HG03520 (cell line): ENCODE results near the gene CSH2.
"Not testable (repeated sequence)": the region's sequence is repeated elsewhere in the genome, so short reads cannot be mapped to it uniquely, and the experiment has no call there.

Experiments used
- ATAC-seq: cut with Tn5 transposase; IDR thresholded peaks from one replicate; pipeline ENCODE4 v1.9.1; 2021; ENCODE audit warnings: mild to moderate bottlenecking, moderate library complexity; ENCODE audit not compliant: unreplicated experiment

The CSH2 gene

DNA sequence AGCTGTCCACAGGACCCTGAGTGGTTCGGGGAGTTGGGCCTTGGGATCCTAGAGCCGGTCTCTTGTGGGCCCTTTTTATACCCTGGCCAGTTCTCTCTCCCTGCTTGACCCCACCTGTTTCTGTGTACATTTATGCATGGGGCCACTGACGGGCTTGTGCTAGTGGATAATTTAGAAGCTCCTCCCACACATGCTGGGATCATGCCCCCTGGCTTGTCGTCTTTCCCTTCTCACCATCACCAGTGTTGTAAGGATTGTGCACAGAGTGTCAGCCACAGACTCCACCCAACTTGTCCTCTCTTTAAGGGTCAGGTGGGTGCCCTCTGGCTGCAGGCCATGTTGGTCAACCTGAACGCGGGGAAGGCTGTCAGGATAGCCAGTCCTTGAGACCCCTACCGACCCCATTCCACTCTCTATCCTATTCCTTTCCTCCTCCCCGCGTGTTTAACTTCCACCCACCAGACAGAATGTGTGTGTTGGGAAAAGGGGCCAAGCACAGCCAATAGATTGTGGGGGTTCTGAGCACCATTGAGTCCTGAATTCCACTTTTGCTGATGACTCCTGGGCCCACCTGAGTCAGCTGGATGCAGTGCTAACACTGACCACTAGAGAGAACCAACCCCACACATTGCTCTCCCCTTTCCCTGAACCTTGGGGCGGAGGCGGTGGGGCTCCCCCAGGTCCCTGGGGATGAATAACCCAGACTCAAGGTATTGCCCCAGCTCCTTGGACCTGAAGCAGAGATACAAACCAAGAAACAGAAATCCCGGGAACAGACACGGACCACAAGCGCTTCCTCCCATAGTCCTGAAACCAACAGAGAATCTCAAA lies 23.3 kb upstream of the CSH2 start, which contains the start of gene CSH1:
TSS of gene CSH1 (minus strand) at position 51 of the 831 bp plus-strand sequence. CDS start 63 bp downstream, outside the sequence.
- not testable (repeated sequence) for ATAC-seq

DNA sequence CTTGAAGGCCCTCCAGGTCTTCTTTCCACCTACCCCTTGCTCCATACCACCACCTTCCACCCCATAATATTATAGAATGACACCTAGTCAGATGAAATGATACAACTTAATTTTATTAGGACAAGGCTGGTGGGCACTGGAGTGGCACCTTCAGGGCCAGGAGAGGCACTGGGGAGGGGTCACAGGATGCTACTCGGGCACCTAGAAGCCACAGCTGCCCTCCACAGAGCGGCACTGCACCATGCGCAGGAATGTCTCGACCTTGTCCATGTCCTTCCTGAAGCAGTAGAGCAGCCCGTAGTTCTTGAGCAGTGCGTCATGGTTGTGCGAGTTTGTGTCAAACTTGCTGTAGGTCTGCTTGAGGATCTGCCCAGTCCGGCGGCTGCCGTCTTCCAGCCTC lies 21.3 kb upstream of the CSH2 start:
- ATAC-seq = not testable (repeated sequence)

DNA sequence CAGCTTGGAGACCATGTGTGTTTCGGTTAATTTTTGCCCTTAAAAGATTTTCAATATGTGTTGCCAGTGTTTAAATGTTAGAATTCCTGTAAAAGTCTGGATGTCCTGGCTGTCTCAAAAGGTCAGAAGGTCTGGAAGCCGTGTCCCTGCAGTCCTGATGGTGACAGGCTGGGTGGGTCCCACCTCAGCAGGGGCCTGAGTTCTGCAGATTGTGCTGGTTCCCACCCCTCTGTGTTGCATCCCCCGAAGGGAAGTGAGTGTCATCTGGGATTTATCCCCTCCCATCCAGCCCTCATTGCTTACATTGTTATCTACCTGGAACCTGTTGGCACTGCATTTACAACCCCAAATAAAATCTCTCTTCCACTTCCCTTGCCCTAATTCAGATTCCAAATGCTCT lies 20.5 kb upstream of the CSH2 start:
- not testable (repeated sequence) for ATAC-seq

DNA sequence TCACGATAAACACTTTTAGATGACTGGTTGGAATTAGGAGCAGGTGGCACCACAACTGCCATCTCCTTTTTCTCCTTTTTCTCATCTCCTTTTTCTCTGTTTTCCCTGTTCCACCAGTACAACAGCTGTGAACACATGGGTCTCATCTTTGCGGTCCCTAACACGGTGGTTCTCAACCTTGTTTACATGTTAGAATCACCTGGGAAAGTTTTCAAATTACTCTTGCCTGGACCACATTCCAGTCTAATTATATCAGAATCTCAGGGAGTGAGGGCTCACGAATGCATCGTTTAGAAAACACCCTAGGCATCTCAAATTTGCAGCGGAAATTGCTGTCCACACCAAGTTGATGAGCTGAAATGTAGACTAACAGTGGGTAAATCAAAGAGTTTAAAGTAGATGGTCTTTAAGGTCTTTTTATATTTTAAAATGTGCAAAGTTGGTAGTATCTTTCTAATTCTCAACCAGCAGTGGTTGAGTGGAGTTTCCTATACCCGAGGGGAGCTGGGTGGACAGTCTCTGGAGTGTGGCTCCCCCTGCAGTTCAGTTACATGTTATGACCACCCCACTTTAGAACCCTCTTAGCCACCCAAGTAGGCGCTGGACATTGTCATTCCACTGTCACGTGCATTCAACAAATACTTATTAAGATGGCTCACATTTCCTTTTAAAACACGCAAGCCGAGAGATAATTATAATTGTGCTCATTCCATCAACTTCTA lies 19.0 kb upstream of the CSH2 start:
- ATAC-seq = not testable (repeated sequence)

DNA sequence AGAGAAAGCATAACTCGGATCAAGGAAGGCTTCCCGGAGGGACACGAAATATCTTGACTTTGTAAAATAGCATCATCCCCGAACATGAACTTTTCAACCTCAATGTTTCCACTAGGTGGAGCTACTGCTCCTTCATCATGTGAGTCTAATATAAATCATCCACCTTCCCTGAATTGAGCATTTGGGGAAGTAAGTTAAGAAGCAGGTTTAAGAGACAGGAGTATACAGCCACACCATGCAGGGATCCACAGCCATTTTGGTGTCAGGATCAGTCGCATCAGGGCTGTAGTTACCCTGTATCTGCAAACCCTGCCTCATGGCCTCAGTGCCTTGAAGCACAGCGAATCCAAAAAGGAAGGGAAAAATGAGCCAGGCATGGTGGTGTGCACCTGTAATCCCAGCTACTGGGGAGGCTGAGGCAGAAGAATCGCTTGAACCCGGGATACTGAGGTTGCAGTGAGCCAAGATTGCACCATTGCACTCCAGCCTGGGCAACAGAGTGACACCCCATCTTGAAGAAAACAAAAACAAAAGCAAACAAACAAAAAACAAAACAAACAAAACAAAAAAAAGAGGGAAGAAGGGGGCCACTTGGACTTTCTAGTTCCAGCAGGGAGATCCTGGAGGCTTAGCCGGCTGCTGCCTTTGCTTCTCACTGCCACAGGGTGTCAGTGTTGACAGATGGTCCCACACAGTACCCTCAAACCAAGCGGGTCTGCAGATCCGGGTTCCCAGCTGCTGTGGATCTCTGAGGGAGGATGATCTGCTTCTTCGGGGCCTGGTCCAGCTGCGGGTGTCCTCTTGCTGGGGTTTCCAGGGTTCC lies 15.8 kb upstream of the CSH2 start:
- not testable (repeated sequence) for ATAC-seq

DNA sequence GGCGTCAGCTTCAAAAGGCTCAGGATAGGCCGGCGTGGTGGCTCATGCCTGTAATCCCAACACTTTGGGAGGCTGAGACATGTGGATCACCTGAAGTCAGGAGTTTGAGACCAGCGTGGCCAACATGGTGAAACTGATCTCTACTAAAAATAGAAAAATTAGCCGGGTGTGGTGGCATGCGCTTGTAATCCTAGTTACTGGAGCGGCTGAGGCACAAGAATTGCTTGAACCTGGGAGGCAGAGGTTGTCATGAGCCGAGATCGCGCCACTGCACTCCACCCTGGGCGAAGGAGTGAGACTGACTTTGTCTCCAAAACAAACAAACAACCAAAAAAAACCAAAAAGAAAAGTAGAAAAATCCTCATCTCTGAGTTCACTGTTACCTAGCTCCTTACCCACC lies 11.6 kb upstream of the CSH2 start:
- not testable (repeated sequence) for ATAC-seq

DNA sequence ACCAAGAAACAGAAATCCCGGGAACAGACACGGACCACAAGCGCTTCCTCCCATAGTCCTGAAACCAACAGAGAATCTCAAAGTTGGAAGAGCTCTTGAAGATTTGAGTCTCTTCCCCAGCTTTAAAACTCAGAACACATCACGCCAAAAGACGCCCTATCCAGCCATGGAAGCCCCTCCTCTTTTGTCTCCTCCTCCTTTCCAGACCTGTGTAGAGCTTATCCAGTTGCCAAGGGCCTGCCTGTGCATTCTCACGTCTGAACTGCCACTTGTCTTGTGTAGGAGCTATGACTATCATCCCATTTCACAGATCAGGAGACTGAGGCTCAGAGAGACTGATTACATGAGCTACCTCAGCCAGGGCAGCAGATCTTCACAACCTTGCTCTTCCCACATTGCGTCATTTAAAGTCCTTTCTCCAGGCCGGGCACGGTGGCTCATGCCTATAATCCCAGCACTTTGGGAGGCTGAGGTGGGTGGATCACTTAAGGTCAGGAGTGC lies 9.2 kb upstream of the CSH2 start:
- not testable (repeated sequence) for ATAC-seq

DNA sequence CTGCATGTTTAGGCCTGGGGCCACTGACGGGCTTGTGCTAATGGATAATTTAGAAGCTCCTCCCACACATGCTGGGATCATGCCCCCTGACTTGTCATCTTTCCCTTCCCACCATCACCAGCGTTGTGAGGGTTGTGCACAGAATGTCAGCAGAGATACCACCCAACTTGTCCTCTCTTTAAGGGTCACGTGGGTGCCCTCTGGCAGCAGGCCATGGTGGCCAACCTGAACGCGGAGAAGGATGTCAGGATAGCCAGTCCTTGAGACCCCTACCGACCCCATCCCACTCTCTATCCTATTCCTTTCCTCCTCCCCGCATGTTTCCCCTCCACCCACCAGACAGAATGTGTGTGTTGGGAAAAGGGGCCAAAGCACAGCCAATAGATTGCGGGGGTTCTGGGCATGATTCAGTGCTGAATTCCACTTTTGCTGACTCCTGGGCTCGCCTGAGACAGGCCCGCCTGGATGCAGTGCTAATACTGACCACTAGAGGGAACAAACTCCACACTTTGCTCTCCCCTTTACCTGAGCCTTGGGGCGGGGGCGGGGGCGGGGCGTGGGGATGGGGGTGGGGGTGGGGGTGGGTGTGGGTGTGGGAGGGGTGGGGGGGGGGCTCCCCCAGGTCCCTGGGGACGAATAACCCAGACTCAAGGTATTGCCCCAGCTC lies 8.6 kb upstream of the CSH2 start, which contains the start of gene GH2:
TSS of gene GH2 (minus strand) at position 10 of the 667 bp plus-strand sequence. CDS start 143 bp downstream, outside the sequence.
- no peak for ATAC-seq

DNA sequence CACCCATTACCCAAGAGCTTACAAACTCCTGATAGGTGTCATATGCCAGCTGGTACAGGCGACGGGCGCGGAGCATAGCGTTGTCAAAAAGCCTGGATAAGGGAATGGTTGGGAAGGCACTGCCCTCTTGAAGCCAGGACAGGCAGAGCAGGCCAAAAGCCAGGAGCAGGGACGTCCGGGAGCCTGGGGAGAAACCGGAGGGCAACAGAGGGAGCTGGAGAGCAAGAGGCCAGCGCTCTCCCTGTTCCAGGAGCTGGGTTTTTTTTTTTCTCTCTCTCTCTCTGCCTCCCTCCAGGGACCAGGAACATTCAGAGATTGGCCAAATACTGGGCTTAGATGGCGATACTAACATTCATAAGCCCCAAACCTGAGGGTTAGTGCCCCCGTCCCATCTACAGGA lies 7.9 kb upstream of the CSH2 start:
- not testable (repeated sequence) for ATAC-seq

DNA sequence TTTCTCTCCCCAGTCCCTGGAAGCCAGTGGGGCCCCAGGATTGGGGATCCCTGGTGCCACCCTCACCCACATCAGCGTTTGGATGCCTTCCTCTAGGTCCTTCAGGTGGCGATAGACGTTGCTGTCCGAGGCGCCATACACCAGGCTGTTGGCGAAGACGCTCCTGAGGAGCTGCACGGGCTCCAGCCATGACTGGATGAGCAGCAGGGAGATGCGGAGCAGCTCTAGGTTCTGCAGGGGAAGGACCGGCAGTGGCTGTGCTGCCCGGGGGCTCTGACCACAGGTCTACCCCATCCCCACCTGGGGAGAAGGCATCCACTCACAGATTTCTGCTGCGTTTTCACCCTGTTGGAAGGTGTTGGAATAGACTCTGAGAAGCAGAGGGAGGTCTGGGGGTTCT lies 7.2 kb upstream of the CSH2 start:
- ATAC-seq = no peak

DNA sequence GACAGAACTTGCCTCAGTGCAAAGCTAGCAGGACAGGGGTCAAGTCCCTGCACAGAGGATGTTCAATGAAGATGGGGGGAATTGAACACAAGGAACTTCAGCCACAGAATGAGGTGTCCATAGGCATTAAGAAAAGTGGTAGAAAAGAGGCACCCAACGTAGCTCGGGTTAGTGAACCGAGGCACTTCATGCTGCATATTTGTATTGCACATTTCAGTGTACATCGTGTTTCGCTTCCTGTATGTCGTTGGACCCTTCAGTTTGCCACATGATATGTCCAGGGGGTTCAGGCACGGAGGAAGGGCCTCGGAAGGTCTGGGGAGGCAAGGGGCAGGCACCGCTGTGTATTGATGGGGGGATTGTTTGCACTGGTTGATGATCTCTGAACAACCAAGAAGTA lies 4.9 kb upstream of the CSH2 start:
- not testable (repeated sequence) for ATAC-seq

DNA sequence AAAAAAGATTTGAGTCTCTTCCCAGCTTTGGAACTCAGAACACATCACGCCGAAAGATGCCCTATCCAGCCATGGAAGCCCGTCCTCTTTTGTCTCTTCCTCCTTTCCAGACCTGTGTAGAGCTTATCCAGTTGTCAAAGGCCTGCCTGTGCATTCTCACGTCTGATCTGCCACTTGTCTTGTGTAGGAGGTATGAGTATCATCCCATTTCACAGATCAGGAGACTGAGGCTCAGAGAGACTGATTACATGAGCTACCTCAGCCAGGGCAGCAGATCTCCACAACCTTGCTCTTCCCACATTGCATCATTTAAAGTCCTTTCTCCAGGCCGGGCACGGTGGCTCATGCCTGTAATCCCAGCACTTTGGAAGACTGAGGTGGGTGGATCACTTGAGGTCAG lies 1.2 kb upstream of the CSH2 start:
- not testable (repeated sequence) for ATAC-seq

DNA sequence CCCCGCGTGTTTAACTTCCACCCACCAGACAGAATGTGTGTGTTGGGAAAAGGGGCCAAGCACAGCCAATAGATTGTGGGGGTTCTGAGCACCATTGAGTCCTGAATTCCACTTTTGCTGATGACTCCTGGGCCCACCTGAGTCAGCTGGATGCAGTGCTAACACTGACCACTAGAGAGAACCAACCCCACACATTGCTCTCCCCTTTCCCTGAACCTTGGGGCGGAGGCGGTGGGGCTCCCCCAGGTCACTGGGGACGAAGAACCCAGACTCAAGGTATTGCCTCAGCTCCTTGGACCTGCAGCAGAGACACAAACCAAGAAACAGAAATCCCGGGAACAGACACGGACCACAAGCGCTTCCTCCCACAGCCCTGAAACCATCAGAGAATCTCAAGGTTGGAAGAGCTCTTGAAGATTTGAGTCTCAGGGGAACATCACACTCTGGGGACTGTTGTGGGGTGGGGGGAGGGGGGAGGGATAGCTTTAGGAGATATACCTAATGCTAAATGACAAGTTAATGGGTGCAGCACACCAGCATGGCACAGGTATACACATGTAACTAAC lies 667 bp upstream of the CSH2 start:
- not testable (repeated sequence) for ATAC-seq

DNA sequence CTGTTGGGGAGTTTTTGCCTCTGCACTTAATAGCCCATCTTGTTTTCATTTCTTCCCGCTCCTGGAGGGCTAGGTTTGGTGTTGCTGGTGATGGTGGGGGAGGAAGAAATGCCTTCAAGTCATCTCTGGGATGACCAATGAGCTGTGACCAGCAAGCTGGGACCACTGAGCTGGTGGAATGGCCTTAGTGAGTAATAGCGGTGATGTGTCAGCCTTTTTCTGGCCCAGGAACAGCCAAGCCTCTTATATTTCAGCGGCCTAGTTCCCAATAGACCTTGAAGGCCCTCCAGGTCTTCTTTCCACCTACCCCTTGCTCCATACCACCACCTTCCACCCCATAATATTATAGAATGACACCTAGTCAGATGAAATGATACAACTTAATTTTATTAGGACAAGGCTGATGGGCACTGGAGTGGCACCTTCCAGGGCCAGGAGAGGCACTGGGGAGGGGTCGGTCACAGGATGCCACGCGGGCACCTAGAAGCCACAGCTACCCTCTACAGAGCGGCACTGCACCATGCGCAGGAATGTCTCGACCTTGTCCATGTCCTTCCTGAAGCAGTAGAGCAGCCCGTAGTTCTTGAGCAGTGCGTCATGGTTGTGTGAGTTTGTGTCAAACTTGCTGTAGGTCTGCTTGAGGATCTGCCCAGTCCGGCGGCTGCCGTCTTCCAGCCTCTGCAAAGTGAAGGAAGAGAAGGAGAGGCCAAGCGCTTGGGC lies 1.7 kb downstream of the CSH2 start:
- ATAC-seq = not testable (repeated sequence)

DNA sequence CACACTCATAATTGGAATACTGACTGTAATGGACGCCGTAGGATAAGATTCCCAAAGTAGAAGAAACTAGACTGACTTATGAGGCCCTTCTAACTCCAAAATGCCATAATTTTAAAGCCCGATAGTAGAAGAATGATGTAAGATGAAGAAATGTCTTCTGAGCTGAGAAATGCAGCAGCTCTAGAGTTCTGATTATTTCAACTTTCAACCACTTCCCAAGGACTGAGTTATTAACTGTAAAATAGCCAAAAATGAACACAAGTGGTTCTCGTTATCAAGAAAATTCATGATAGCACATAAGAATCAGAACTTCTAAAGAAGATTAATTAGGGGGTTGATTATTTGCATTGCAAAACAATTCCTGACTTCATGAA lies 3.2 kb downstream of the CSH2 start:
- ATAC-seq = not testable (repeated sequence)

DNA sequence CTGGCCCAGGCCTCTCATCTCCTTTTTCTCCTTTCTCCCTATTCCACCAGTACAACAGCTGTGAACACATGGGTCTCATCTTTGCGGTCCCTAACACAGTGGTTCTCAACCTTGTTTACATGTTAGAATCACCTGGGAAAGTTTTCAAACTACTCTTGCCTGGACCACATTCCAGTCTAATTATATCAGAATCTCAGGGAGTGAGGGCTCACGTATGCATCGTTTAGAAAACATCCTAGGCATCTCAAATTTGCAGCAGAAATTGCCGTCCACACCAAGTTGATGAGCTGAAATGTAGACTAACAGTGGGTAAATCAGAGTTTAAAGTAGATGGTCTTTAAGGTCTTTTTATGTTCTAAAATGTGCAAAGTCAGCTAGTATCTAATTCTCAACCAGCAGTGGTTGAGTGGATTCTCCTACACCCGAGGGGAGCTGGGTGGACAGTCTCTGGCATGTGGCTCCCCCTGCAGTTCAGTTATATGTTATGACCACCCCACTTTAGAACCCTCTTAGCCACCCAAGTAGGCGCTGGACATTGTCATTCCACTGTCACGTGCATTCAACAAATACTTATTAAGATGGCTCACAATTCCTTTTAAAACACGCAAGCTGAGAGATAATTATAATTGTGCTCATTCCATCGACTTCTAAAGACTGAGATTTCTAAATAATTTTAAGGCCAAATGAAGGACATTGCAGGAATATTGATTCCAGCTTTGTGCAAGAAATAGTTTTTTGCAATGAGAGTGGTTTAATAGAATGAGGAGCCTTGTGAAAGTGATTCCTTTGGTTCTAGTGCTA lies 3.8 kb downstream of the CSH2 start:
- not testable (repeated sequence) for ATAC-seq

DNA sequence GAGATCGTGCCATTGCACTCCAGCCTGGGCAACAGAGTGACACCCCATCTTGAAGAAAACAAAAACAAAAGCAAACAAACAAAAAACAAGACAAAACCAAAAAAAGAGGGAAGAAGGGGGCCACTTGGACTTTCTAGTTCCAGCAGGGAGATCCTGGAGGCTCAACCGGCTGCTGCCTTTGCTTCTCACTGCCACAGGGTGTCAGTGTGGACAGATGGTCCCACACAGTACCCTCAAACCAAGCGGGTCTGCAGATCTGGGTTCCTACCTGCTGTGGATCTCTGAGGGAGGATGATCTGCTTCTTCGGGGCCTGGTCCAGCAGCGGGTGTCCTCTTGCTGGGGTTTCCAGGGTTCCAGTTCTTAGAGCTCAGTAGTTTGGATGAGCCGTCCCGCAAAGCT lies 6.9 kb downstream of the CSH2 start:
- ATAC-seq = not testable (repeated sequence)

DNA sequence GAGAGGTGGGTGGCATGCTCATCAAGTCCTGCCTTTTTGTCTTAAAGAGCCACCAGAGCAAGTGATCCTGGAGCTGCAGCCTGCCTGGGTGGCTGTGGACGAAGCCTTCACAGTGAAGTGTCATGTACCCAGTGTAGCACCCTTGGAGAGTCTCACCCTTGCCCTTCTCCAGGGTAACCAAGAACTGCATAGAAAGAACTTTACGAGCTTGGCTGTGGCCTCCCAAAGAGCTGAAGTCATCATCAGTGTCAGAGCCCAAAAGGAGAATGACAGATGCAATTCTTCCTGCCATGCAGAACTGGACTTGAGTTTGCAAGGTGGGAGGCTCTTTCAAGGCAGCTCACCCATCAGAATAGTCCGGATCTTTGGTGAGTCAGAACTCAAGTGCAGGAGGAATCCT lies 14.2 kb downstream of the CSH2 start:
- no peak for ATAC-seq
